Thyroid gland (tissue), 4 donors: Measurements from ENCODE around the gene CHCHD10. TPM values are rescaled to one million over a fixed set of nuclear protein-coding genes. Genes with fewer than 3 reads are reported as not detected.
"Not testable (repeated sequence)": the region's sequence is repeated elsewhere in the genome, so short reads cannot be mapped to it uniquely, and the experiment has no call there.

ENCODE experiments used
- DNase-seq, 2 donors: peaks; one replicate each; pipeline ENCODE4 v3.0.0-alpha.2; 2019
- H3K27ac ChIP-seq, 3 donors: fragments of 200-600 bp; sonication (generic); 1 replicate in 2 of 3; 2 replicates in 1 of 3; pipeline ENCODE4 v1.5.1; 2016 to 2019; ENCODE audit warnings: mild to moderate bottlenecking in 1 of 3, moderate library complexity in 1 of 3
- H3K27me3 ChIP-seq: fragments of 200-600 bp; sonication (generic); one replicate; pipeline ENCODE4 v1.5.1; 2019
- H3K36me3 ChIP-seq, 2 donors: fragments of 200-600 bp; sonication (generic); one replicate each; pipeline ENCODE4 v1.5.1; 2016 to 2019
- H3K4me1 ChIP-seq, 2 donors: fragments of 200-600 bp; sonication (generic); one replicate each; pipeline ENCODE4 v1.5.1; 2017 to 2019
- H3K4me3 ChIP-seq, 3 donors: fragments of 200-600 bp; sonication (generic); replicated peaks in 1 of 3; 1 replicate in 2 of 3; 2 replicates in 1 of 3; pipeline ENCODE4 v1.5.1; 2016; ENCODE audit warnings: mild to moderate bottlenecking in 1 of 3
- H3K9me3 ChIP-seq: fragments of 200-600 bp; sonication (generic); one replicate; pipeline ENCODE4 v1.5.1; 2017
- CTCF ChIP-seq, 6 experiments: fragments of 200-600 bp in 3 of 6; fragments of 450-650 bp in 3 of 6; sonication (generic) in 3 of 6; IDR thresholded peaks; one replicate each; pipeline ENCODE4 v1.5.1; 2016 to 2019; ENCODE audit warnings: antibody characterized with exemption in 6 of 6, mild to moderate bottlenecking in 2 of 6, inconsistent platforms in 1 of 6, moderate library complexity in 1 of 6
- POLR2A ChIP-seq, 2 donors: fragments of 450-650 bp; IDR thresholded peaks; one replicate each; pipeline ENCODE4 v1.6.1; 2017; ENCODE audit warnings: antibody characterized with exemption in 2 of 2, mild to moderate bottlenecking in 2 of 2, moderate library complexity in 1 of 2
- WGBS, 2 donors: methylation state at CpG; one replicate each; pipeline ENCODE4 v1.1.5; 2017; 5-methylcytosine and 5-hydroxymethylcytosine counted together
- intact Hi-C: fragments of 100-400 bp; cut with DNase I; formaldehyde crosslinking; loops from one replicate; pipeline ENCODE4 v1.15.1; 2023
- total RNA-seq, 4 donors: library from RNA; depleted of rRNA; stranded (reverse); fragments of >200 nt; gene quantifications; one replicate each; pipeline ENCODE4 v1.2.3, GENCODE V29; 2016

The CHCHD10 gene
- total RNA-seq, 4 donors from 2014 or later: 9.4 to 154 (median 47.0) TPM

- Histone ChIP-seq H3K4me3 (no peak overlapping the region), H3K4me1 (no peaks in the 10 kb centered on the region), H3K9me3 (no peaks in the 10 kb centered on the region), H3K36me3 (peaks cover 13 to 18% of the 10 kb centered on the region in 2 donors), H3K27ac (no peak overlapping the region), H3K27me3 (no peaks in the 10 kb centered on the region)
- DNase-seq: no peak
- WGBS, 2 donors: 95 to 99% methylated on average over 11 to 13 of the region's 13 CpGs
- intact Hi-C loops: no loop called here
- no peak for TF ChIP-seq CTCF (IDR thresholded peaks at IDR 0.05)
- no peak for TF ChIP-seq POLR2A (IDR thresholded peaks at IDR 0.05)
Measured at GRCh38 chr22:23744001-23744400, 23.8 kb downstream of the CHCHD10 start.

GRCh38 chr22:23743303-23743705 lies 24.5 kb downstream of the CHCHD10 start:
- TF ChIP-seq POLR2A (IDR thresholded peaks at IDR 0.05) (no peak), CTCF (IDR thresholded peaks at IDR 0.05) (no peak)
- H3K27me3 ChIP-seq: no peaks in the 10 kb centered on the region
- 95 to 100% methylated on average over 2 of the region's 2 CpGs for WGBS, 2 donors
- H3K27ac ChIP-seq: no peak overlapping the region
- peaks cover 13 to 18% of the 10 kb centered on the region in 2 donors for H3K36me3 ChIP-seq
- no peak for DNase-seq
- H3K9me3 ChIP-seq: no peaks in the 10 kb centered on the region
- no peak overlapping the region for H3K4me3 ChIP-seq
- no peaks in the 10 kb centered on the region for H3K4me1 ChIP-seq
- intact Hi-C loops: no loop called here

- Histone ChIP-seq H3K27me3 (no peaks in the 10 kb centered on the region), H3K4me1 (no peaks in the 10 kb centered on the region), H3K9me3 (no peaks in the 10 kb centered on the region), H3K4me3 (no peak overlapping the region), H3K27ac (no peak overlapping the region), H3K36me3 (peaks cover 13 to 18% of the 10 kb centered on the region in 2 donors)
- intact Hi-C loops: no loop called here
- no peak for TF ChIP-seq POLR2A (IDR thresholded peaks at IDR 0.05)
- no peak for TF ChIP-seq CTCF (IDR thresholded peaks at IDR 0.05)
- WGBS, 2 donors: 60 to 61% methylated on average over 6 to 7 of the region's 7 CpGs
- DNase-seq: peak; percentile 41 to 47
Measured at GRCh38 chr22:23742505-23743264, 25.1 kb downstream of the CHCHD10 start.

GRCh38 chr22:23737696-23738095 lies 30.1 kb downstream of the CHCHD10 start:
- intact Hi-C loops: no loop called here
- Histone ChIP-seq H3K4me3 (no peak overlapping the region), H3K27me3 (no peaks in the 10 kb centered on the region), H3K27ac (no peak overlapping the region), H3K4me1 (no peaks in the 10 kb centered on the region), H3K9me3 (no peaks in the 10 kb centered on the region), H3K36me3 (no peaks in the 10 kb centered on the region)
- no peak for DNase-seq
- TF ChIP-seq CTCF (IDR thresholded peaks at IDR 0.05): no peak
- no peak for TF ChIP-seq POLR2A (IDR thresholded peaks at IDR 0.05)

- H3K27me3 ChIP-seq, H3K4me1 ChIP-seq, DNase-seq, H3K4me3 ChIP-seq, H3K9me3 ChIP-seq, intact Hi-C loops, H3K27ac ChIP-seq, H3K36me3 ChIP-seq: not testable (repeated sequence)
- WGBS, 2 donors: 59 to 77% methylated on average over 3 to 4 of the region's 4 CpGs
Measured at GRCh38 chr22:23728108-23728507, 39.7 kb downstream of the CHCHD10 start.
